ENCODE results near the gene CDH4. TPM values are rescaled to one million over a fixed set of nuclear protein-coding genes. Genes with fewer than 3 reads are reported as not detected.

Gene CDH4
- total RNA-seq, 1 donor from 2014 or later = 0.05 TPM

DNA sequence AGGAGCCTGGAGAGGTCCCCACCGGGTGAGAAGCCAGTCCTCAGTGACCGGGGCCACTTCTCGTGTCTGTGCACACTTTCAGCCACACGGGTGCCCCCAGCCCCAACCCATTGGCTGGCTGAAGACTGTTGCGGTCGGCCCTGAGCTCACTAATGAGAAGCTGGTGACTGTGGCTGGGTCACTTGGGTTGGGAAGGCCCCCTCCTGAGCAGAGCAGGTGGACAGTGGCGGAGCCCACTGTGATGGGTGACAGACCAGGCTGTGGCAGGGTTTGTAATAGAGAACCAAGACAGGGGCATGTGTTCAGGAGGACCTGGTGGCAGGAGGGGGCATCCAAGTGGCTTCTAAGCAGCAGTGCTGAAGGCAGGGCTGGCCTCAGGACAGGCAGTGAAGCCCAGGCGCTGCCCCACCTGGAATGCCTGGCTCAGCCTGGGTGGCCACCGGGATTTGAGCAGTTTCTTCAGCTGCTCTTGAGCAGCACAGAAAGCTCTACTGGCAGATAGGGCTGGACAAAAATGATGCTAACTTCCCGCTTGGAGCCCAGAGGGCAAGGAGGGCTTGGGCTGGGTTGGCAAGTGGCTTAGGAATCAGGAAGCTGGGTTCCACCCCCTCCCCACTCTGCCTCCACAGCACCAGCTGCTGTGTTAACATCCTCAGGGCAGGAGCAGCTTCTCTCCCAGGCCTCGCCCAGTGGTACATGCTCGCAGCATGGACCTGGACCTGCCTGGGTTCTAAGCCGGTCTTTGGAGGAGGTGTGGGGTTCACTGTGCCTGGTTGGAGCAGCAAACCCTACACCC is 256.4 kb downstream of the CDH4 start:
- intact Hi-C loops (cut with DNase I) = no loop called here
- DNase-seq = no peak
- ATAC-seq (ENCODE audit: poor library complexity) = no peak

DNA sequence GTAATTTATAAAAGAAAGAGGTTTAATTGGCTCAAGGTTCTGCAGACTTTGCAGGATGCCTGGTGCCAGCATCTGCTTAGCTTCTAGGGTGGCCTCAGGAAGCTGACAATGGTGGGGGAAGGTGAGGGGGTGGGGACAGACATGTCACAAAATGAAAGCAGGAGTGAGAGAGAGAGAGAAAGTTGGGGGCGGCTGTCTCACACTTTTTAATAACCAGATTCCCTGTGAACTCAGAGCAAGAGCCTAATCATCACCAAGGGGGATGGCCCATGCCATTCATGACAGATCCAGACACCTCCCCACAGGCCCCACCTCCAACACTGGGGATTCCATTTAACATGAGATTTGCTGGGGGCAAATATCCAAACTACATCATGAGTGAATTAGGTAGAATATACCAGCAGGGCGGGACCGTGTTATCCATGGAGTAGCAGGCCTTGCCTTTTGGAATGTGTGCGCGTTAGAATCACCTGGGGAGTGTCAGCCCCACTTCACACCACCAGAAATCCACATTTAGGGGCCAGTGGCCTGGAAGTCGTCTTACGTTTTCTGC is 258.8 kb downstream of the CDH4 start:
- intact Hi-C loops (cut with DNase I) = no loop called here
- DNase-seq = no peak
- ATAC-seq (ENCODE audit: poor library complexity) = no peak

DNA sequence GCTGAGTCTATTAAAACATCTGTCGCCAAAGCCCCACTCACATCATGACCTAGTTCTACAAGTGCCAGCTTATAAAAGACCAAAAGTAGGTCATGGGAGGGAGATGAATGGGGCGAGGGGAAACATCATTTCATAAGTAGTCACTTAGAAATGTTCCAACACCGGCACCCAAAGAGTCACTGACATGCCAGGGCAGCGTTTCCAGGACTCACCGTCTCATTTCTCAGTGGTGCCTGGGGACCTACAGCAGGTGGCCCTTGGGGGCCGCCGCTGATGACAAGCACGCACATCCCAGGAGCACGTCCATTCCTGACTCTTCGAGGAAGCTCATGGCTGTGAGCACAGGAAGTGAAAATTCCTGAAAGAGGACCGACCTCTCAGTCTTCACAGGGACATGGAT is 260.4 kb downstream of the CDH4 start:
- no peak for DNase-seq
- intact Hi-C loops (cut with DNase I) = no loop called here
- no peak for ATAC-seq (ENCODE audit: poor library complexity)

DNA sequence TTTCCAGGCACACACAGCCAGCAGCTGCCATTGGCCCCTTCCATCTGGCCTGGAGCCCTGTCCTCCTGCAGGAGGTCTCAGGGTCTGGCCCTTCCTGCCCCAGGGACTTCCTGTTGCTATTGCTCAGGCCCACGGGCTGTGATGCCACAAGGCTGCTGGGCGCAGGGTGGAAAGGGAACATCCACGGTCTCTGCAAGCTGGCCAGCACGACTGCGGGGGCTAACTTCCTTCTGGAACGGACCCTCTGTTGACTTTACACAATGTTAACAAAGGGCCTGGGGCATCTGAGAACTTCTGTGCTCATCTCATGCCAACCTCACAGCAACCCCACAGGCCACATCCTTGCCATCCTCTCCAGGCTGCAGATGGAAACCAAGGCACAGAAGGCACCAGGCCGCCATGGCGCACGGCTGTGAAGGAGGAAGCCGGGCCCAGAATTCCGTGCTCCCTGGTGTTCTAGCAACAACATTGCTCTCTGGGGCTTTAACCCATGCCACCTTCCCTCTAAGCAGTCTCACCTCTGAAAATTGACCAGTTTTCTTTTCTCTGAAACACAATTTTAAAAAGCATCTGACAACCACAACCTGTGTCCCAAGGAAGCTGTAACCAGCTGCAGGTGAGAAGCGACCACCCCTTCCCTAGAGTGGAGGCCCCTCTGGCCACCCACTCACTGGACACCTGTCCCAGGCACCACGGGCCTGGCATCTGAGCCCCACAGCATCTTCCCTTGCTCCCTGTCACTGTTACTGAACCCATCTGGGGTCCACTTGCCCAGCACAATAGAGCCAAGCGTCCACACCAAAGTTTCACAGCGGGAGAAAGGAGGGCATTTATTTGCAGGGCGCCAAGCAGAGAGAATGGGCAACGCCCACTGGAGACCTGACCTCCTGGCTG is 261.3 kb downstream of the CDH4 start:
- no peak for DNase-seq

DNA sequence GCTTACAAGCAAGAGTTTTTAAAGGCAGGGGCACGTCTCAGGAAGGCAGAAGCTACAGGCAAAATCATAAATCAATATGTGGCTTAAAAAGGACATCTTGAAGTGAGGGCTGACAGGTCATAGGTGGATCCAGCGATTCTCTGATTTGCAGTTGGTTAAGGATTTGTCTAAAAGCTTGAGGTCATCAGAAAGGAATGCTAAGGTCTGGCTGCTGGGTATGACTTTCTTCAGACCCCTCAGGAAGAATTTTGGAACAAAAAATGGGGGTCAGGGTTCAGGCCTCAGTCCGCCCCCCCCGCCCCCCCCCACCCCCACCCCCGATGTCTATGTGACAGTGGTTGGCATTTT is 261.9 kb downstream of the CDH4 start:
- intact Hi-C loops (cut with DNase I) = no loop called here
- DNase-seq = no peak
- no peak for ATAC-seq (ENCODE audit: poor library complexity)

More for the DNA sequence above, 261.3 kb downstream of the CDH4 start:
- ATAC-seq (ENCODE audit: poor library complexity) = no peak
- intact Hi-C loops (cut with DNase I) = no loop called here

DNA sequence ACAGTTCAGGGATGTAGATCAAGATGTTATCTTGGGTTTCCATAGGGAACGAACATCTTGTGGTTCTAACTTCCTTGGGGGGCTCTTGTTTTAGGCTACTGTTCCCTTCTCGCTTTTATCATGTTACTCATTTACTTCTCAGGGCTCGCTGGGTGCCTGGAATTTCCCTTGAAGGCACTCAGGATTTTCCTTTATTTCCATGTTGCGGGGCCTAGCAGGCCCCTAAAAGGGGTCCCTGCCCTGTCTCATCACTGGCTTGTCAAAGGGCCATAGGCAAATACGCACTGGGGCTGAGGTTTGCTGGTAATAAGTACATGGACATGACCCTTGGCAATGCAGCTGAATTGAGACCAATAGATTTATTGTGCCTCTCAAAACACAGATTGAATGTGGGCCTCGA is 262.3 kb downstream of the CDH4 start:
- ATAC-seq (ENCODE audit: poor library complexity) (no peak), DNase-seq (no peak)
- intact Hi-C loops (cut with DNase I) = no loop called here

DNA sequence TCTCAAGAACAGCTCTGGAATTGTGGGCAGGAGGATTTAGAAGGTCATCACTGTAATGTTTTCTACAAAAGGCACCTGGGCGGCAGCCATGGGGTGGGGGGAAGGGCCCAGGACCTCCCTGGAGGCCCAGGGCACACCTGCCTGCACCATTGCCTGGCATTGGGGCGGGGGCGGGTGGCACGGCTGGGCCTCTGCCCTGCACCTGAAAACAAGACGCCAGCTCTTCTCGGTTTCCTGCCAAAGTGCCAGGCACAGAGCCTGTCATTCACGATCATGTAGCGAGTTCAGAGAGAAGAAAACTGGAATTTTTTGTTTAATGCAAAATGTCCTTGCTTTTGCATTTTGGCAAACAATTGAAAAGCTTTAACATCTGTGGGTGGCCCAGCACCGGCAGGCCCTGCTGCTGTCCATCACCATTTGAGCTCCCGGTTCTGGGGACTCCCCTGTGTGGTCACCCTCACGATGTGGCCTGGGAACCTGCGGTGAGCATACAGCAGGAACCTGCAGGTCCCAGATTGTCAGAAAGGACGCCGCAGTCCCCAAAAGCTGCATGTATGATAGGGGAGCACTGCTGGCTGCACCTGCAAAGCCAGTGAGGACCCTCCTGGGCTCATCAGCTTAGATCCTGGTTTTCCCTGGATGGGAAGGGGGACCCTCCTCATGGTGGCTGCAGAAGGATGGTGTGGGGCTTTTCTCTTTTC is 262.9 kb downstream of the CDH4 start:
- DNase-seq (no peak), ATAC-seq (ENCODE audit: poor library complexity) (no peak)
- intact Hi-C loops (cut with DNase I) = no loop called here

DNA sequence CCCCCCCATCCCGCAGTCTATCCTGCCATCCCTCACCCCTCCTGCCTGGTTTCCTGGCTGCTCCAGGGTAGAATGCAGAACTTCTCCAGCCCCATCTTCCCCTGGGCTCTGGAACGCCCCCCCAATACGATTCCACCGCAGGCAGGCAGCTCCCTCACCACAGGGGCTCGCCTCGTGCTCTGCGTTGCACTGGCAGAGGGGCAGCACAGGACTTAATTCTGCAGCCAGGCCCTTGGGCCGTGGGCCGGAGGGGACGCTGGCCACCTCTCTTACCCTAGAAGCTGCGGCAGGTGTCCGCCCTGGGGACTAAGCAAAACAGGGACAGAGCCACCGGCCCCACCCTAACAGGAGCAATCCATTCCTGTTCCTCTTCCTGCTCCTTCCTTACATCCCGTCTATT is 263.9 kb downstream of the CDH4 start:
- peak; percentile 11 for ATAC-seq (ENCODE audit: poor library complexity)
- intact Hi-C loops (cut with DNase I) = no loop called here
- no peak for DNase-seq

DNA sequence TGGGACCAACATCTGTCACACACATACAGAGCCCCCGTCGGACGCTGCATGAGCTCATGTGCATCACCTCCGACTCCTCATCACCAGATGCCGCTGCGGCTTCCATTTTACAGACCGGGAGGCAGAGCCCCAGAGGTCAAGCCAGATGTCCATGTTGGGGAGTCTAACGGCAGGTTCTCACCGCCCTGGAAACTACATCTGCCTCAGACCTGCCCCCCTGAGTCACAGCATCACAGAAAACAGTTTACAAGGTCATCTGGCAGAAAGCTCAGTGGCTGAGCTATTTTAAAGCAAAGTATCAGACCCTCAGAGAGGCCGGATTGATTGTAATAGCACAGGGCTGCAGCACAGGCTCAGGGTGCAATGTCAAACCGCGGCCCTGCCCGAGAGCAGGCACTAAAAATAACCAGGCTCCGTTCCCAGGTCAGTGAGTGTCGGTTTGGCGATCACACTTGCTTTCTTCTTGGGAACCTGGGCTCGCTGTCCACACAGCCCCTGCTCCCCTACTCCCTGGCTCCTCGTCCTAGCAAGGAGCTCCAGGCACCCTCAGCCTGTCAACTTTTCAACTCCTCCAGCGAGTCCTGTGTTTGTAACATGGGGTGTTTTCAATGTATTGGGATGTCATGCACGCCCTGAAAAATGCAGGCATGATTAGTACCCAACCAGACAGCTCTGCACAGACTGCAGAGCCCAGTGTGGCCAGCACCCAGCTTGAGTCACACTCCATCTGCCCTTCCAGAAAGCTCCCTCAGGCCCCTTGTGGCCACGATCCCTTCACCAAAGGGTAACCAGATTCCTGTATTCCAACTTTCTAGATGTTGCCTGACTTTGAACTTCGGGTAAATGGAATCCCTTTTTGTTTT is 264.5 kb downstream of the CDH4 start:
- intact Hi-C loops (cut with DNase I) = no loop called here
- DNase-seq (no peak), ATAC-seq (ENCODE audit: poor library complexity) (peak; percentile 92)

DNA sequence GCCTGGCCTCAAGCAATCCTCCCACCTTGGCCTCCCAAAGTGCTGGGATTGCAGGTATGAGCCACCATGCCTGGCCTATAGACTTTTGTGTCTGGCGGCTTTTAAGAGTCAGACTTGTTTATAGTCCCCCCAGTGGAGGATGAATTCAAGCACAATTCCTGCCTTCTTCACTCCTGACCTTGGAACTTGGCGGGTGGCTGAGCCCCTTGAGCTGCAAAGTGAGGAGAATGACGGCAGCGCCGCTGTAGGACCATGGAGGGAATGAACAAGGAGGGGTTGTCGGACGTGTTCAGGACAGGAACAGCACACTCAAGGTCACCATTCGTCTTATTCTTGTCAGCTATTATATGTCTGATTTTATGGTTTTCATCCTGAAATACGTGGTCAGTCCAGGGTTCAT is 265.4 kb downstream of the CDH4 start:
- intact Hi-C loops (cut with DNase I) = no loop called here
- no peak for DNase-seq
- ATAC-seq (ENCODE audit: poor library complexity) = no peak

DNA sequence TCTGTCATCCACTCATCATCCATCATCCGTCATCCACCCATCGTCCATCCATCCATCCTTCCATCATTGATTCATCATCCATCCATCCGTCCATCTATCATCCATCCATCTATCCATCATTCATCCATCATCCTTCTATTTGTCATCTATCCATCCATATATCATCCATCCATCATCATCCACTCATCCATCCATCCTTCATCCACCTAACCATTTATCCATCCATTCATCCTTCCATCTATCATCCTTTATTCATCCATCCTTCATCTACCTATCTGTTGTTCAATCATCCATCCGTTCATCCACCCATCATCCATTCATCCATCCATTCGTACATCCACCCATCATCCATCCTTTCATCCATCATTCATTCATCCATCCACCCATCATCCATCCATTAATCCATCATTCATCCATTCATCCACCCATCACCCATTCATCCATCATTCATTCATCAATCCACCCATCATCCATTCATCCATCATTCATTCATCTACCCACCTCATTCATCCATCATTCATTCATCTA is 266.4 kb downstream of the CDH4 start:
- no peak for ATAC-seq (ENCODE audit: poor library complexity)
- no peak for DNase-seq
- intact Hi-C loops (cut with DNase I) = no loop called here

DNA sequence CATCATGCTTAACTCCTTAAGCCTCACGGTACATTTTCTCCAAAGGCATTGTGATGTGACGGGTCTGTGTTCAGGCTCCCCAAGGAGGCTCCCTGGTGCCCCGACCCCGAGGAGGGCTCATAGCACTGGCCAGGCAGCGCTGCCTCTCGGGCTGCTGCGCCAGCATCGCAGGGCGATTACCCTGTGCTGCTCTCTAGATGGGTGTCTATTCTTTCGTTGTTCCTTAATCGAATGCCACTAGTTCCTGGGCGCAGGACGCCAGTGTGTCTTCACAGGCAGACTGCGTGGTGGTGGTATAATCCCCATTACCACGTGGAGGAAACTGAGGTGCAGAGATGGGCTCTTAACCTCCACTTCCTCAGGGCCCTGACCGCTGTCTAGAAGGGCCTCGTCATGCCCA is 267.4 kb downstream of the CDH4 start:
- DNase-seq = no peak
- intact Hi-C loops (cut with DNase I) = no loop called here
- ATAC-seq (ENCODE audit: poor library complexity) = no peak

DNA sequence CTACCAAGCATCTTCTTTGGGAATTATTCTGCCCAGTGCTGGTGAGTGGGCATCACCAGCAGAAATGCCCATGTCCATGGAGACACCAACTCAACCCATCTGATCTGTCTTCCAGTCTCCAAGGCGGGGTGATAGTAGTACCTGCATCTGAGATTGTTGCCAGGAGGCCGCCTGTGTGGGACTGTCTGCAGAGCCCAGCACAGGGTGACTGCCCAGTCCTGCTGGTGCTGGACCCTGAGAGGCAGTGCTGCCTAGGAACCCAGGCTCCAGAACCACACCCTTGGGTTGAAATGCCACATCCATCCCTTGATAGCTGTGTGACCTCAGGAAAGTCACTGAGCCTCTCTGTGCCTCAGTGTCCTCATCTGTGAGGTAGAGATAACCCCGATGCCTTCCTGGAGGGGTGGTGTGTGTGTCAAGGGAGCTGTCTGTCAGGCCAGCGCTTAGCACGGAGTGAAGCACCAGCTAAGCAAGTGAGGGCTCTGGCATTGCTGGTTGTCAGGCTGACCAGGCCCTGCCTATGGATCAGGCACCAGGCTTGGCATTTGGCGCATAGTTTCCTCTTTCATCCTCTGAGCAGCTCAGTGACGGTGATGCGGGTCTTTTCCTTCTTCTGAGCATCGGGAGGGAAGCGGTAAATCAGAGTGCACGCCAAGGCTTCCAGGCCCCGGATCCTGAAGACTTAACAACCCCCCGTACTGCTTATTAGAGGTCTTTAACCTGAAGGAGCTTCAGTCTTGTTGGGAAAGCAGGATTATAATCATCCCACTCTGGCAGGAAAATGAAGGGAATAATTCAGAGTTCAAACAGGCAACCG is 268.2 kb downstream of the CDH4 start:
- ATAC-seq (ENCODE audit: poor library complexity) = no peak
- no peak for DNase-seq
- intact Hi-C loops (cut with DNase I) = no loop called here

DNA sequence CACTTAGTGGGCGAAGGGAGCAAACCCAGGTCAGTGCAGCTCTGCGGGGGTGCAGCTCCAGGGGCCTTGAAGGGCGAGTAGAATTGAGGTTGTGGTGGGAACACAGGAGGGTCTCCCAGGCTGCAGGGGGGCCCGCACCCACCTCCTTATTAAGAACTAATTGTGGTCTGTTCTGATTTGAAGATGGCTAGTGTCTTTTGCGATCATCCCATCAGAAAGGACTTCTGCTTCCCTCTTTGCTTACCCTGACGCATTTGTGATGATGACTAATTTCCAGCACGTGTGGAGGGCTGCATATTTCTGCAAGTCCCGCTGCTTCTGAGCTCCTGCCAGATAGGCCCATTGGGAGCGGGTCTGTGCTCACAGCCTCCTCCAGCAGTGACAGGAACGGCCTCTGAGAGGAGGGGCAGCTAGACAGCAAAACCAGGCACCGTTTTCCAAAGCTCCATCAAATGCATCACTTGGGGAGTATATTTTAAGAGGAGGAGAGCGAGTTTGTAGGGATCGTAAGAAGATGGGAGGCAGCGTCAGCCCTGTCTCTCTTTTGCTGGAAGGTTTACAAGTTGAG is 268.9 kb downstream of the CDH4 start:
- ATAC-seq (ENCODE audit: poor library complexity) (no peak), DNase-seq (no peak)
- intact Hi-C loops (cut with DNase I) = no loop called here

DNA sequence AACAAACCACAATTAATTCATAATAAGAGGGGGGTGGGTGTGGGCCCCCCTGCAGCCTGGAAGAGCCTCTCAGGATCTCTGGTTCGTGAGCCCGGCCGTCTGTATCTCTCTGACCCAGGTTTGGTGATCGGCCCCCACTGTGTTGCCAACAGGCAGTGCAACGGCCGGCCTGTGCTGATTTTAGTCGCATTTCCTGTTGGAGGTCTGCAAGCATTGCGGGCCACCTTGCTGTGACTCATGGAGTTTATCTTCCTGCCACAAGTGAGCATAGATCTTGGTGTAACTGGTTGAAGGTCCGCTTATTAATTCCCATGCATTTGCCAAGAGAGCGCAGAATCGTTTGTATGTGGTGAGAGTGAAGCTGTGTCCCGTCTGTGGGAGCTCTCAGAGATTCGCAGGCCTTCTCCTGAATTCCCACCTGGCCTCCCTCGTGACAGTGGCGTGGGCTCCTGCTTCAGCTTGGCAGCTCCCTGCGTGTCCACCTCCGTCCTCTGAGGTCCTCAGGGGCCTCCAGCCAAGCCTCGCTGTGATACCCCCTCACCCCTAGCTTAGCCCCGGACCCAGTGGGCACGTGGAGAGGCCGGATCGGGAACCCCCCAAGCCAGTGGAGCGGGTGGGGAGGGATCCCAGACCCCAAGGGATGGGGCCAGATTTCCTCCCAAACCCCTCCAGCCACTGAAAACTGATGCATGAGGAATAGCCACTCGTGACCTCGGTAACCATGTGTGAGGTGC is 269.8 kb downstream of the CDH4 start:
- ATAC-seq (ENCODE audit: poor library complexity) (no peak), DNase-seq (no peak)
- intact Hi-C loops (cut with DNase I) = no loop called here

DNA sequence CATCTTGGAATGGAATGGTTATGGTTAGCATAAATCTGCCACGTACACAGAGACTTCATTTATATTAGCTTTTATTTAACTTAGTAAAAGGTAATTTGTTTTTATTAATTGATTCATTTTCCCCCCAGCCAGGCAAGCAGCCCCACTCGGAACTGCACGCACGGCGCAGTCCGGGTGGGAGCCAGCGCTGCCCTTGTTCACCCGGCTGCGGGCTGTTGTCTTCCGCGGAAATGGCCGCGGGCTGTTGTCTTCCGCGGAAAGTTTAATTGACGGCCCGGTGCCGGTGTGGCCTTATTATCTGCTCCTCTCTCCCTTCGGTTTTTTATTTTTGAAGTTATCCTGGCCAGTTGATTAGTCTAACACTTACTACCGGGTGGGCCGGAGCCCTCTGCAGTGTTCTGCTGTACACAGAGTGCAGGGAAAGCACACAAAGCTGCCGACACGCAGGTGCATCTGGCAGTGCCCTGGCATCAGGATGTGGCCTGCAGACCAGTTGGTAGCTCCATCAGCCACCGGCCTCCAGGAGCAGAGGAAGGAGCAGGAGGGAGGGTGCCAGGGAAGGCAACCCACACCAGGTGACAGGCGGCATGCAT is 270.5 kb downstream of the CDH4 start:
- DNase-seq = no peak
- ATAC-seq (ENCODE audit: poor library complexity) = no peak
- intact Hi-C loops (cut with DNase I) = no loop called here
